ENCODE data around the gene GHRL. TPM values are rescaled to one million over a fixed set of nuclear protein-coding genes. Genes with fewer than 3 reads are reported as not detected.

GHRL gene
- total and polyA plus RNA-seq, 2 donors (not counting 3 experiments of a cell fraction or from before 2014, with no cell fraction given): not detected

GRCh38 chr3:10244009-10244408, 48.7 kb downstream of the GHRL start:
- dilution Hi-C loops (cut with MboI; ENCODE audit: extremely low pct_ligation_motif_present, low sequenced_read_pairs): no loop called here
- intact Hi-C loops (cut with micrococcal nuclease): no loop called here
- Histone ChIP-seq H3K9me3 (replicated peaks; ENCODE audit: control insufficient read depth, insufficient read depth, low read length) (no peaks in the 10 kb centered on the region), H3K27ac (ENCODE audit: insufficient read depth, low read depth, low read length) (no peak overlapping the region), H3K27me3 (ENCODE audit: control insufficient read depth in 2 of 2, insufficient read depth in 2 of 2, low read length in 2 of 2) (no peaks in the 10 kb centered on the region), H2AFZ (ENCODE audit: low read depth, low read length) (no peak overlapping the region), H3K36me3 (ENCODE audit: control insufficient read depth in 2 of 2, extremely low read depth in 1 of 2, insufficient read depth in 2 of 2, low read length in 2 of 2) (peaks cover 2 to 3% of the 10 kb centered on the region in 2 experiments), H3K9ac (replicated peaks; ENCODE audit: extremely low read depth, insufficient read depth, low read length) (no peak overlapping the region), H3K79me2 (ENCODE audit: control insufficient read depth, insufficient read depth, low read length) (peaks cover 3% of the 10 kb centered on the region), H3K4me3 (replicated peaks in 1 of 3; ENCODE audit: insufficient read depth in 1 of 3, low read depth in 1 of 3, low read length in 3 of 3) (no peak overlapping the region), H3K4me2 (ENCODE audit: insufficient read depth, low read length) (no peak overlapping the region), H3K9me1 (replicated peaks; ENCODE audit: control insufficient read depth, extremely low read depth, insufficient read depth, low read length) (no peaks in the 10 kb centered on the region), H4K20me1 (replicated peaks; ENCODE audit: control insufficient read depth, extremely low read depth, insufficient read depth, low read length) (no peaks in the 10 kb centered on the region), H3K4me1 (ENCODE audit: control insufficient read depth, extremely low read depth, insufficient read depth, low read length) (no peaks in the 10 kb centered on the region)
- TF ChIP-seq JUN (IDR thresholded peaks at IDR 0.05; ENCODE audit: borderline replicate concordance, insufficient read depth, insufficient read length, low read depth): no peak
- TF ChIP-seq FOS (IDR thresholded peaks at IDR 0.05; ENCODE audit: borderline replicate concordance, insufficient read depth, low read length): no peak
- TF ChIP-seq MYC (IDR thresholded peaks at IDR 0.05; ENCODE audit: low read depth, low read length): no peak
- no peak for TF ChIP-seq POLR2AphosphoS5 (IDR thresholded peaks at IDR 0.05; ENCODE audit: insufficient read depth, low read depth, low read length)
- no peak for TF ChIP-seq POLR2A (IDR thresholded peaks at IDR 0.05; ENCODE audit: low read depth, low read length)
- no peak for TF ChIP-seq GATA2 (IDR thresholded peaks at IDR 0.05; ENCODE audit: insufficient read depth, insufficient read length, low read depth, low read length)
- TF ChIP-seq, protein P1, sequence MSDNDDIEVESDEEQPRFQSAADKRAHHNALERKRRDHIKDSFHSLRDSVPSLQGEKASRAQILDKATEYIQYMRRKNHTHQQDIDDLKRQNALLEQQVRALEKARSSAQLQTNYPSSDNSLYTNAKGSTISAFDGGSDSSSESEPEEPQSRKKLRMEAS (IDR thresholded peaks at IDR 0.05; ENCODE audit: insufficient read depth, insufficient read length): no peak
- TF ChIP-seq, protein P2, sequence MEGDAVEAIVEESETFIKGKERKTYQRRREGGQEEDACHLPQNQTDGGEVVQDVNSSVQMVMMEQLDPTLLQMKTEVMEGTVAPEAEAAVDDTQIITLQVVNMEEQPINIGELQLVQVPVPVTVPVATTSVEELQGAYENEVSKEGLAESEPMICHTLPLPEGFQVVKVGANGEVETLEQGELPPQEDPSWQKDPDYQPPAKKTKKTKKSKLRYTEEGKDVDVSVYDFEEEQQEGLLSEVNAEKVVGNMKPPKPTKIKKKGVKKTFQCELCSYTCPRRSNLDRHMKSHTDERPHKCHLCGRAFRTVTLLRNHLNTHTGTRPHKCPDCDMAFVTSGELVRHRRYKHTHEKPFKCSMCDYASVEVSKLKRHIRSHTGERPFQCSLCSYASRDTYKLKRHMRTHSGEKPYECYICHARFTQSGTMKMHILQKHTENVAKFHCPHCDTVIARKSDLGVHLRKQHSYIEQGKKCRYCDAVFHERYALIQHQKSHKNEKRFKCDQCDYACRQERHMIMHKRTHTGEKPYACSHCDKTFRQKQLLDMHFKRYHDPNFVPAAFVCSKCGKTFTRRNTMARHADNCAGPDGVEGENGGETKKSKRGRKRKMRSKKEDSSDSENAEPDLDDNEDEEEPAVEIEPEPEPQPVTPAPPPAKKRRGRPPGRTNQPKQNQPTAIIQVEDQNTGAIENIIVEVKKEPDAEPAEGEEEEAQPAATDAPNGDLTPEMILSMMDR (IDR thresholded peaks at IDR 0.05; ENCODE audit: extremely low read depth in 1 of 2, insufficient read depth in 1 of 2, low read depth in 1 of 2, low read length in 2 of 2): no peak
- no peak for TF ChIP-seq EZH2 (IDR thresholded peaks at IDR 0.05; ENCODE audit: borderline replicate concordance, low read depth, low read length, severe bottlenecking)
- no TSS peak for BruUV-seq (replicated peaks)
- FAIRE-seq (no peak), DNase-seq (ENCODE audit: low read depth, low spot score) (no peak)
- ChIA-PET POLR2A (no interaction called here), CTCF (interaction anchor here (2.2 kb wide), 1 partner anchor 20 kb away, joined by 6 read pairs; no protein-coding TSS in a partner anchor)

All from endothelial cell of umbilical vein (primary cell).